Kidney epithelial cell (primary cell): ENCODE data around the gene HYCC1. TPM values are rescaled to one million over a fixed set of nuclear protein-coding genes. Genes with fewer than 3 reads are reported as not detected.

ENCODE experiments used
- DNase-seq: peaks from one replicate; pipeline ENCODE4 v3.0.0-alpha.2; 2010; ENCODE audit warnings: low read depth
- H3K27me3 ChIP-seq: 2 replicates; pipeline ENCODE4 v1.6.0; 2011; ENCODE audit warnings: low read length; ENCODE audit not compliant: control insufficient read depth, insufficient read depth
- H3K36me3 ChIP-seq: 2 replicates; pipeline ENCODE4 v1.5.1; 2011; ENCODE audit warnings: low read length; ENCODE audit not compliant: control insufficient read depth, insufficient read depth
- H3K4me3 ChIP-seq: 2 replicates; pipeline ENCODE4 v1.5.1; 2011; ENCODE audit warnings: low read depth, mild to moderate bottlenecking, control low read depth, low read length
- total RNA-seq: library from RNA; depleted of rRNA; stranded (reverse); fragments of >200 nt; gene quantifications from 2 replicates; pipeline ENCODE4 v1.2.3, GENCODE V29; 2015
- TF ChIP-seq, protein P1 (sequence below): IDR thresholded peaks from 2 replicates; pipeline ENCODE4 v1.5.1; 2011; ENCODE audit warnings: mild to moderate bottlenecking, moderate library complexity, low read length, control low read depth, inconsistent platforms; ENCODE audit not compliant: insufficient read depth, poor library complexity, severe bottlenecking

Gene HYCC1
- total RNA-seq, 1 donor from 2014 or later: 29.9 TPM

DNA sequence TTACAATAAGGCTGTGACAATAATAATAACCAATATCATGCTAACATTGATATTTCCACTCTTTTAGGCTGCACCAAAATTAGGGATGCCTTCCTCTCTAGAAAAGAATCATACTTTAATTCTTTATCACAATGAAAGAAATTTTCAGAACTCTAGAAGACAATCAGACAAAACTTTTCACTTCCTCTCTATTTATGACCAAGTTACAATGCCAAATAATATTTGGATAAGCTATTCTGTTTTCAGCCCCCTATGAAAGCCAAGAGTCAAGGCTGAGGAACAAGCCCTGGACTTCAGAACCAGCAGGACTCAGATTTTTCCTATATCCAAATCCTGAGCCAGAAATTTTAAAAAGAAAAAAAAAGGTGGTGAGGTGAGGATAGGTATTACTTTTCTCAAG, 4.6 kb downstream of the HYCC1 start:
- Histone ChIP-seq H3K36me3 (no peaks in the 10 kb centered on the region), H3K27me3 (no peaks in the 10 kb centered on the region), H3K4me3 (no peak overlapping the region)
- no peak for DNase-seq
- TF ChIP-seq, protein P1, sequence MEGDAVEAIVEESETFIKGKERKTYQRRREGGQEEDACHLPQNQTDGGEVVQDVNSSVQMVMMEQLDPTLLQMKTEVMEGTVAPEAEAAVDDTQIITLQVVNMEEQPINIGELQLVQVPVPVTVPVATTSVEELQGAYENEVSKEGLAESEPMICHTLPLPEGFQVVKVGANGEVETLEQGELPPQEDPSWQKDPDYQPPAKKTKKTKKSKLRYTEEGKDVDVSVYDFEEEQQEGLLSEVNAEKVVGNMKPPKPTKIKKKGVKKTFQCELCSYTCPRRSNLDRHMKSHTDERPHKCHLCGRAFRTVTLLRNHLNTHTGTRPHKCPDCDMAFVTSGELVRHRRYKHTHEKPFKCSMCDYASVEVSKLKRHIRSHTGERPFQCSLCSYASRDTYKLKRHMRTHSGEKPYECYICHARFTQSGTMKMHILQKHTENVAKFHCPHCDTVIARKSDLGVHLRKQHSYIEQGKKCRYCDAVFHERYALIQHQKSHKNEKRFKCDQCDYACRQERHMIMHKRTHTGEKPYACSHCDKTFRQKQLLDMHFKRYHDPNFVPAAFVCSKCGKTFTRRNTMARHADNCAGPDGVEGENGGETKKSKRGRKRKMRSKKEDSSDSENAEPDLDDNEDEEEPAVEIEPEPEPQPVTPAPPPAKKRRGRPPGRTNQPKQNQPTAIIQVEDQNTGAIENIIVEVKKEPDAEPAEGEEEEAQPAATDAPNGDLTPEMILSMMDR: no peak

DNA sequence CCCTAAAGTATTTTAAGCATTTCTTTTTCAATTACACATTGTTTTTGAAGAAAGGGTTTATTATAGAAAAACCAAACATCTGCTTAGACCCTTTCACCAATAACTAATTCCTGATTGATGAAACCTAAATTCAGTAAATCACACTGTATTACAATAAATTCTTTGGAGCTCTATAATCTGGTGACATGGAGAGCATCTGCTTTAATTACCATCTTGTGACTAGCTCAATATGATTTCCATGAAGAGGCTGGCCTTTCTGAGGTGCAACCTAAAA, 9.7 kb downstream of the HYCC1 start:
- Histone ChIP-seq H3K36me3 (no peaks in the 10 kb centered on the region), H3K27me3 (no peaks in the 10 kb centered on the region), H3K4me3 (no peak overlapping the region)
- no peak for DNase-seq
- TF ChIP-seq, protein P1: no peak

DNA sequence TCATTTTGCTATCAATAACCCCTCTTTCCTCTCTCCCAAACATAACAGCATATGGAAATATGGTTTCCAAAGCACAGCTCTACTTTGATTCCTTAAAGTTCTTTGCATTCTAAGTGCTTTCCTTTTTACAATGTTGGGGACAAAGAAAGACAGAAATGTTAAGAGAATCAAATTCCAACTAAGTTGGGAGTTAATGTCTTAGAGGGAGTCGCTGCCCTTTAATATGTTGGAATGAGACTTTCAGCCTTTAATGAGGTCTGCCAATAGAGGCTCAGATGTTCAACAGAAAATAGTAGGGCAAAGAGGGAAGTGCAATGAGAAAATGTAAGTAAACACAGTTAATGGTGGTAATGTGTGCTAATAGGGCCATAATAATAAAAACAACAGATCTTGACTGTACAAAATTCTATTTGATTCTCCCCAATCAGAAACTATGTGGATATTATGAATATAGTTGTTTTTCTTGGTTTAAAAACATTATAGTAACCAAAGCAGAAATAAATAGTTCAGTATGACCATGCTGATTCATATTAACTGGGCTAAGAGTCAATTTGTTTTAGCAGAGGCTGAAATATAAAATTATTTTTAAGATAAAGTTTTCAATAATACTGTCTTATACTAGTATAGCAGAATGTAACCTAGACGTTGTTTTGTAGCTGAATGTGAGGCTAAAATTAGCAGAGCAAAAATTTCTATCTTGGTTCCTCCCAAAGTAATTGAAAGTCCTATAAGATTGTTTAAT, 10.3 kb downstream of the HYCC1 start:
- no peak overlapping the region for H3K4me3 ChIP-seq
- no peak for DNase-seq
- TF ChIP-seq, protein P1: no peak
- no peaks in the 10 kb centered on the region for H3K36me3 ChIP-seq
- no peaks in the 10 kb centered on the region for H3K27me3 ChIP-seq

DNA sequence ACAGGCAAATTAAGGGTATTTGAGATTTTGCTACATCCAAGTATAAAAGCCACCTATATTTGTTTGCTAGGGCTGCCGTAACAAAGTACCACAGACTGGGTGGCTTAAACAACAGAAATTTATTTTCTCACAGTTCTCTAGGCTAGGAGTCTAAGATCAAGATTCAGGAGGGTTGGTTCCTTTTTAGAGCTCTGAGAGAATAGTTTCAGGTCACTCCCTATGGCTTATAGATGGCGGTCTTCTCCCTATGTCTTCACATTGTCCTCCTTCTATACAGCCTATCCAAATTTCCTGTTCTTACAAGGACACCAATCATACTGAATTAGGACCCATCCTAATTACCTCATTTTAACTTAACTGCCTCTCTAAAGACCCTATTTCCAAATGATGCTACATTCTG, 11.2 kb downstream of the HYCC1 start:
- H3K4me3 ChIP-seq: no peak overlapping the region
- H3K27me3 ChIP-seq: no peaks in the 10 kb centered on the region
- TF ChIP-seq, protein P1: no peak
- no peaks in the 10 kb centered on the region for H3K36me3 ChIP-seq
- no peak for DNase-seq

DNA sequence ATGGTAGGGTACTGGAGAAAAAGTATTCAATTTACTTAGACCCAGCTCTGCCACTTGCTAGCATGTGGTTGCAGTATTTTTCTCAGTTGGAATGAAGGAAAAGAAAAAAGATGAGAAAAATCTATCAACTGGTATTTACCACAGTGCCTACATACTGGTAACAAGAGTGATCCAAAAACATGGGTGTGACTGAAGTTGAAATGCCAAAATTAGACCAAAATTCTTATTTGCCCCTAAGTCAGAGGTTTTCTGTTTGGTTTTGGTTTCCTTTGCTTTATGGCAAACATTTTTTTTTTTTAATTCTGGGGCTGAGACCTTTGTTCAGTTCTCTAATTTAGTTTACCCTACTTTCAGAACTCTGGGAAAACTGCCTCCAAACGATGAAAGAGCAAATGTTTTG, 12.3 kb downstream of the HYCC1 start:
- no peaks in the 10 kb centered on the region for H3K27me3 ChIP-seq
- TF ChIP-seq, protein P1: no peak
- no peak overlapping the region for H3K4me3 ChIP-seq
- no peak for DNase-seq
- H3K36me3 ChIP-seq: no peaks in the 10 kb centered on the region

DNA sequence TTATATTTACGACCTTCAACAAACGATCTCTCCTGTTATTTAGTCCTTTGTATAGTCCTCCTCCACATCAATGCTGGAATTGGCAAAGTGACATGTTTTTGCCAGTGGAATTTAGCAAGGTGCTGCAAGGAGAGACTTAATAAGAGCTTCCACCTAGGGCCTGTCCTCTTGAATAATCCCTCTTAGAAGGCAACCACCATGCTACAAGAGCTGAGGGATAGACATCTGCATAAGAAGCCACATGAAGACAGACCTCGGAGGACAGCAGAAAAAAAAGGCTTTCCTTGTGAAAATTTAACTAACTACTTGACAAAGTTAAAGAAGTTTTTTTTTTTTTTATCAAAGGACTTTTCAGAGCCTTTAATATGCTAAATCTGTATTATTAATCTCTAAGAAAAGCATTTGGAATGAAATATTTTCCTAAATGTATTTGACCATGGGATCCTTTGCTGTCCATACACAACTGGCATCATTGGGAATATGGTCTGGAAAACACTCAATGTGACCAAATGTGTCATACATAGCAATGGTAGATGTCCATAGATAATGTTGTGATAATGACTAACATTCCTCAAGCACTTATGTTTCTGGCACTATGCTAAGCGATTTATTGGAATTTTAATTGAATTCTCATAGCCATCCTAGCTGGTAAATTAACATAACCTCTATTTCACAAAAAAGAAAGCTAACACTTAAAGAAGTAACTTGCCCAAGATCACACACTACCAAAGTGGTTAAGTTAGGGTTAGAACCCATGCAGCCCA, 13.2 kb downstream of the HYCC1 start:
- TF ChIP-seq, protein P1: no peak
- no peak for DNase-seq
- H3K27me3 ChIP-seq: no peaks in the 10 kb centered on the region
- no peaks in the 10 kb centered on the region for H3K36me3 ChIP-seq
- no peak overlapping the region for H3K4me3 ChIP-seq
